A549 treated with RU486 at 1 μM for 4 hours (cell line): Measurements from ENCODE around the gene MYO1A. TPM values are rescaled to one million over a fixed set of nuclear protein-coding genes. Genes with fewer than 3 reads are reported as not detected.

ENCODE experiments used
- total RNA-seq: library from RNA; stranded (reverse); fragments of 200-300 nt; extraction: Qiagen RNA extraction; gene quantifications from 5 replicates; pipeline ENCODE4 v1.2.3, GENCODE V29; 2022; ENCODE audit warnings: low read depth

MYO1A gene
- total RNA-seq = 0.07 to 0.38 TPM (median 0.17 TPM) in 3 of 5 replicates, not detected in the others

GRCh38 chr12:57049890-57050289 lies at the start of gene MYO1A:
Gene MYO1A, minus strand, starts transcription at chr12:57050129. Its CDS starts 1,806 bp downstream, at chr12:57048323.

DNA sequence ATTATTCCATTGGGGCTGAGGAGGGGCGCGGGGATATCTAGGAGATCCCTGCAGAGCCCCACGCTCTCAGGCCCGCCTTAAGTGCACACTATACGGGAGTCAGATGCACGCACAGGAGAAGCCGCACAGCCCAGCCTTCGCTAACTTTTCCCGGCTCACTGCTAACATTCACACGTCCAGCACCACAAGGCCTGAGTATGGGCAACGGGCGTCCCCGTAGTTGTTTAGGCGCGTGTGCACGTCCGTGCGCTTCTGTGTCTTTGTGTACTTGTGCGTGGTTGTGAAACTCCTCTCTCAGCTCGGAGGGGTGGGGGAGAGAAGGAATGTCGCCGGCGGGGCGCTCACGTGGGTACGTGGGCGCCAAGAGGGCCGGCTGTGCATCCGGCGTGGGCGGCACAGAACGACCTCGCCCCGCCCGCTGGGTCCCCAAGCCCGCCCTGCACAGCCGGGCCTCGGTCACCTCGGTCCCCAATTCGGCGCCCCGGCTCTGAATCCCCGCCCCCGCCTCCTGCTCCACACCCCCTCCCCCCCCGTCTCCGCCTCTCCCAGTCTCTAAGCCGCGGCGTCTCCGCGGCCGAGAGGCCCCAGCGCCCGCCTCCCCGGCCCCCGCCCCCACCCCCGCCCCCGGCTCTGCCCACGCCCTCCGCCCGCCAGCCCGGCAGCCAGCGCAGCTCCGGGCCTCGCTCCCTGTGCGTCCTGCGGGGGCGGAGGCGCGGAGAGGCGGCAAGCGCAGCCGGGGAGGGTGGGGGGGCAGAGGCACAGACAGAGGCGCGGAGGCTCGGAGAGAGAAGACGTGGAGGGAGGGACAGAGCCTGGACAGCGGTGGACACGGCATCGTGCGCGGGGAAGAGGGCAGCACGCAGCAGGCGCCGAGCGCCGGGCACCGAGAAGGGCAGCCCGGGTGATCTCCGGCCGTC lies 38.7 kb upstream of the MYO1A start, which contains the start of gene NAB2:
NAB2 (plus strand) TSS at position 761 of the 917 bp plus-strand sequence. CDS start 158 bp downstream, outside the sequence.

GRCh38 chr12:57078519-57079404 lies 28.8 kb upstream of the MYO1A start, which contains the start of gene NEMP1:
Gene NEMP1, minus strand, starts transcription at chr12:57078791. Its CDS starts 46 bp downstream, at chr12:57078745.

DNA sequence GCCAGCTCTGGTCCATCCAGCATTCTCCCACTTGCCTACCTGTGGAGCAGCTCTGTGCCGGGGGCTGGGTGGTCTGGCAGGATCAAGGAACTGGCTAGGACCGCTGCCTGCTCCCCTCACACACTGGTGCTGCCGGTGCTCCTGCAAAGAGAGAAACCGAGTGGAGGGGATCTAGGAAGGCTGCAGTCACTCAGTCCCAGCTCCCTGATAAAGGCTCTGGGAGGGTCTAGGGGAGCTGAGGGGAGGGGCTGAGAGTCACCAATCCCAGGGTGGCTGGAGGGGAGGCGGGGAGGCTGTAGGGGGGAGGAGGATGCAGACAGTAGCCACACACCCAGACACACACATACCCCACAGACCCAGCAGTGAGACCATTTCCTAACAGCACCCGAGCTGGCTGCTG lies 33.6 kb downstream of the MYO1A start, which contains the start of gene TAC3:
TAC3 (minus strand) TSS at position 182 of the 400 bp plus-strand sequence. CDS start 732 bp downstream, outside the sequence.

DNA sequence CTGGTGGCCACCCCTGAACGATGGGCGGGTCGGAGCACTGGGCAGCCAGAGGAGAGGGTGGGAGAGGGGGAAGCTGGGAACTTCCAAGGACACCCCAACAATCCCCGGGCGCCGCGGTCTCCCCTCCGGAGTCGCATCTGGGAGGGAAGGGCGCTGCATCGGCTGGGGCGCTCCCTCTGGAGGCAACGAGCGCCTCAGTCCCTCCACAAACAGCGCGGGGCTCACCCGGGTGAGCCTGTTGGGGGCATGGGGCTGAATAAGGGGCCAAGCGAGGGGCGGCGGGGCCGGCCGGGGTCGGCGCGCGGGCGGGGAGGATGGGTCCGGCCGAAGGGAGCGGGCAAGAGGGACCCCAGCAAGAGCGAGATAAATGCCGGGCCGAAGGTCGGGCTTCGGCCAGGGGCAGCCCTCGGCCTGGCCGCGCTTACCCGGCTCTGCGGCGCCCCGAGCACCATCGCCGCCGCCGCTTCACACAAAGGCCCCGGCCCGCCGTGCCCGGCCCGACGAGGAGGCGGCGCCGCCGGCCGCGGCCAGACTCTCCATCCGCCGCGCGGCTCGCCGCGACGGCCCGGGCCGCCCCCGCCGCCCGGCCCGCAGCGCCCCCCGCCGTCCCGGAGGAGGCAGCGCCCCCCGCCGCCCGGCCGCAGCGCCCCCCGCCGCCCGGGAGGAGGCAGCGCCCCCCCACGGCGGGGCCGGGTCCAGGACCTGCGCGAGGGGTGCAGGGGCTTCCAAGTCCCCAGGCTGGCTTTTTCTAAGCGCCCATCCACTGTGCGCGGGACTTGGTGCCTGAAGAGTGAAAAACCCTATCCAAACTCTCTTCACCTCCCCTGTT lies 43.7 kb downstream of the MYO1A start, which contains the start of gene ZBTB39:
ZBTB39 (minus strand) TSS at position 567 of the 829 bp plus-strand sequence. CDS start 1,629 bp downstream, outside the sequence.

Other genes starting within 250 kb of the MYO1A start
- gene SDR9C7, start 115.7 kb downstream of the MYO1A start, total RNA-seq = not detected in 5 replicates
- gene RDH16, start 92.5 kb downstream of the MYO1A start, total RNA-seq = 0.07 to 0.10 TPM (median 0.09 TPM) in 5 replicates
- gene ZBTB39, start 43.6 kb downstream of the MYO1A start, total RNA-seq = 4.4 to 6.0 TPM (median 5.7 TPM) in 5 replicates
- gene TAC3, start 33.6 kb downstream of the MYO1A start, total RNA-seq = 0.20 TPM in 1 of 5 replicates, not detected in the others
- gene NEMP1, start 28.7 kb upstream of the MYO1A start, total RNA-seq = 10.4 to 18.6 TPM (median 15.8 TPM) in 5 replicates
- gene NAB2, start 39.0 kb upstream of the MYO1A start, total RNA-seq = 16.4 to 18.9 TPM (median 18.4 TPM) in 5 replicates
- gene STAT6, start 61.2 kb upstream of the MYO1A start, total RNA-seq = 36.7 to 55.0 TPM (median 49.2 TPM) in 5 replicates
- 16.3 to 22.4 TPM (median 19.3 TPM) in 5 replicates for gene LRP1, start 78.4 kb upstream of the MYO1A start, total RNA-seq
- not detected in 5 replicates for gene LRP1-AS, start 97.5 kb upstream of the MYO1A start, total RNA-seq
- gene NXPH4, start 166.7 kb upstream of the MYO1A start, total RNA-seq = 3.9 to 6.8 TPM (median 5.6 TPM) in 5 replicates
- gene SHMT2, start 179.6 kb upstream of the MYO1A start, total RNA-seq = 129 to 134 TPM (median 130 TPM) in 5 replicates
- gene STAC3, start 201.1 kb upstream of the MYO1A start, total RNA-seq = 0.26 to 0.50 TPM (median 0.30 TPM) in 5 replicates